ENCODE measurements around the gene NVL. TPM values are rescaled to one million over a fixed set of nuclear protein-coding genes. Genes with fewer than 3 reads are reported as not detected.
"Not testable (repeated sequence)": the region's sequence is repeated elsewhere in the genome, so short reads cannot be mapped to it uniquely, and the experiment has no call there.

The NVL gene
- total and polyA plus RNA-seq, 9 donors, result 17.3 to 26.4 (median 21.1) TPM

GRCh38 chr1:224312025-224312424, 17.9 kb downstream of the NVL start:
- peaks cover 32% of the 10 kb centered on the region for H3K36me3 ChIP-seq (ENCODE audit: control insufficient read depth, insufficient read depth, low read length)
- no peaks in the 10 kb centered on the region for H3K9me3 ChIP-seq (replicated peaks; ENCODE audit: control insufficient read depth, low read depth, low read length)
- no peaks in the 10 kb centered on the region for H3K4me1 ChIP-seq (ENCODE audit: control insufficient read depth, insufficient read depth, low read length)
- H3K27me3 ChIP-seq (ENCODE audit: control insufficient read depth, insufficient read depth, low read length), result no peaks in the 10 kb centered on the region
- no peak overlapping the region for H3K27ac ChIP-seq (ENCODE audit: low read length)
- no CpG with 5 or more reads among the region's 2 CpGs for WGBS (ENCODE audit: insufficient coverage)
- no peak for DNase-seq
- no peak overlapping the region for H3K4me3 ChIP-seq (ENCODE audit: low read length)

DNA sequence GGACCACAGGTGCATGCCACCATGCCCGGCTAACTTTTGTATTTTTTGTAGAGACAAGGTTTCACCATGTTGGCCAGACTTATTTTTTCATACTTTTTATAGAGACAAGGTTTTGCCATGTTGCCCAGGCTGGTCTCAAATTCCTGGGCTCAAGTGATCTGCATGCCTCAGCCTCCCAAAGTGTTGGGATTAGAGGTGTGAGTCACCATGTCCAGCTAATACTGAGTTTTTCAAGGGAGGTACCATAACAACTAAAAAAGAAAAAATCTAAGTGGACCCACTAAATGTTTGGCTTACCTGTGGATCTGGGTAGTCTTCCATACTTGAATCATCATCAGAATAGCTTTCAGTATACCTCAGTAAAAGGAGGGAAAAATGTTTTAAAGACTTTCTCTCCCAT, 18.5 kb downstream of the NVL start:
- not testable (repeated sequence) for H3K27ac ChIP-seq (ENCODE audit: low read length); DNase-seq; H3K27me3 ChIP-seq (ENCODE audit: control insufficient read depth, insufficient read depth, low read length); H3K4me1 ChIP-seq (ENCODE audit: control insufficient read depth, insufficient read depth, low read length); H3K4me3 ChIP-seq (ENCODE audit: low read length); H3K9me3 ChIP-seq (replicated peaks; ENCODE audit: control insufficient read depth, low read depth, low read length)
- WGBS (ENCODE audit: insufficient coverage), result no CpG with 5 or more reads among the region's 1 CpG
- H3K36me3 ChIP-seq (ENCODE audit: control insufficient read depth, insufficient read depth, low read length), result peaks cover 33% of the 10 kb centered on the region

- Histone ChIP-seq H3K4me3 (ENCODE audit: low read length) (no peak overlapping the region), H3K27me3 (ENCODE audit: control insufficient read depth, insufficient read depth, low read length) (no peaks in the 10 kb centered on the region), H3K9me3 (replicated peaks; ENCODE audit: control insufficient read depth, low read depth, low read length) (no peaks in the 10 kb centered on the region), H3K36me3 (ENCODE audit: control insufficient read depth, insufficient read depth, low read length) (peaks cover 49% of the 10 kb centered on the region), H3K27ac (ENCODE audit: low read length) (no peak overlapping the region), H3K4me1 (ENCODE audit: control insufficient read depth, insufficient read depth, low read length) (no peaks in the 10 kb centered on the region)
- no peak for DNase-seq
- 100% methylated on average over 1 of the region's 3 CpGs for WGBS (ENCODE audit: insufficient coverage)
Measured at GRCh38 chr1:224308064-224308463, 21.9 kb downstream of the NVL start.

GRCh38 chr1:224304767-224305166, 25.2 kb downstream of the NVL start:
- H3K36me3 ChIP-seq (ENCODE audit: control insufficient read depth, insufficient read depth, low read length), result peaks cover 59% of the 10 kb centered on the region
- no CpG with 5 or more reads among the region's 2 CpGs for WGBS (ENCODE audit: insufficient coverage)

DNA sequence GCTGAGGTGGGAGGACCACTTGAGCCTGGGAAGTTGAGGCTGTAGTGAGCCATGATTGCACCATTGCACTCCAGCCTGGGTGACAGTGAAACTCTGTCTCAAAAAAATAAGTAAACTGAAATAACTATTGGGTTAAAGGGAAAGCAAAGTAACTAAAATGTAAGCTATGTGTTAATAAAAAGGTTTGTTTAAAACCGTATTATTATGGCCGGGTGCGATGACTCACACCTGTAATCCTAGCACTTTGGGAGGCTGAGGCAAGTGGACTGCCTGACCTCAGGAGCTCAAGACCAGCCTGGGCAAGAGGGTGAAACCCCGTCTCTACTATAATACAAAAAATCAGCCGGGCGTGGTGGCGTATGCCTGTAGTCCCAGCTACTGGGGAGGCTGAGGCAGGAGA, 27.0 kb downstream of the NVL start:
- no peak for DNase-seq
- Histone ChIP-seq H3K4me1 (ENCODE audit: control insufficient read depth, insufficient read depth, low read length) (no peaks in the 10 kb centered on the region), H3K27me3 (ENCODE audit: control insufficient read depth, insufficient read depth, low read length) (no peaks in the 10 kb centered on the region), H3K36me3 (ENCODE audit: control insufficient read depth, insufficient read depth, low read length) (peaks cover 56% of the 10 kb centered on the region), H3K9me3 (replicated peaks; ENCODE audit: control insufficient read depth, low read depth, low read length) (no peaks in the 10 kb centered on the region), H3K4me3 (ENCODE audit: low read length) (no peak overlapping the region), H3K27ac (ENCODE audit: low read length) (no peak overlapping the region)
- WGBS (ENCODE audit: insufficient coverage), result 100% methylated on average over 3 of the region's 7 CpGs

More at GRCh38 chr1:224304767-224305166, 25.2 kb downstream of the NVL start:
- no peak for DNase-seq
- H3K4me1 ChIP-seq (ENCODE audit: control insufficient read depth, insufficient read depth, low read length), result no peaks in the 10 kb centered on the region
- H3K27ac ChIP-seq (ENCODE audit: low read length), result no peak overlapping the region
- H3K4me3 ChIP-seq (ENCODE audit: low read length), result no peak overlapping the region
- H3K9me3 ChIP-seq (replicated peaks; ENCODE audit: control insufficient read depth, low read depth, low read length), result no peaks in the 10 kb centered on the region
- H3K27me3 ChIP-seq (ENCODE audit: control insufficient read depth, insufficient read depth, low read length), result no peaks in the 10 kb centered on the region

DNA sequence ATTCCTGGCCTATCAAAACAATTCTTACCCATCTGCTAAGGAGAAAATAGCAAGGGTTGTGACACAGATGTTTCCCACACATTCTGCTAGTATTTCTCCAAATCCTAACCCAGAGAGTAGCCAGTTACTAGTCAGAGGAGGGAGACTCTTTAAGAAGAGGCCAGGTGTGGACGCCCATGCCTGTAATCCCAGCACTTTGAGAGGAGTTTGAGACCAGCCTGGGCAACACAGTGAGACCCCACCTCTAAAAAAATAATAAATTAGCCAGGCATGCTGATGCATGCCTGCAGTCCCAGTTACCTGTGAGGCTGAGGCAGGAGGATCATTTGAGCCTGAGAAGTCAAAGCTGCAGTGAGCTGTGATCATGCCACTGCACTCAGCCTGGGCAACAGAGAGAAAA, 28.6 kb downstream of the NVL start:
- H3K4me3 ChIP-seq (ENCODE audit: low read length), result no peak overlapping the region
- no CpG with 5 or more reads among the region's 1 CpG for WGBS (ENCODE audit: insufficient coverage)
- peaks cover 43% of the 10 kb centered on the region for H3K36me3 ChIP-seq (ENCODE audit: control insufficient read depth, insufficient read depth, low read length)

GRCh38 chr1:224300346-224300745, 29.6 kb downstream of the NVL start:
- DNase-seq, result no peak
- Histone ChIP-seq H3K27ac (ENCODE audit: low read length) (no peak overlapping the region), H3K36me3 (ENCODE audit: control insufficient read depth, insufficient read depth, low read length) (peaks cover 46% of the 10 kb centered on the region), H3K27me3 (ENCODE audit: control insufficient read depth, insufficient read depth, low read length) (no peaks in the 10 kb centered on the region), H3K4me3 (ENCODE audit: low read length) (no peak overlapping the region), H3K4me1 (ENCODE audit: control insufficient read depth, insufficient read depth, low read length) (no peaks in the 10 kb centered on the region), H3K9me3 (replicated peaks; ENCODE audit: control insufficient read depth, low read depth, low read length) (no peaks in the 10 kb centered on the region)
- 84% methylated on average over 2 of the region's 2 CpGs for WGBS (ENCODE audit: insufficient coverage)

More for the DNA sequence above, 28.6 kb downstream of the NVL start:
- no peak for DNase-seq
- Histone ChIP-seq H3K27ac (ENCODE audit: low read length) (no peak overlapping the region), H3K4me1 (ENCODE audit: control insufficient read depth, insufficient read depth, low read length) (no peaks in the 10 kb centered on the region), H3K9me3 (replicated peaks; ENCODE audit: control insufficient read depth, low read depth, low read length) (no peaks in the 10 kb centered on the region), H3K27me3 (ENCODE audit: control insufficient read depth, insufficient read depth, low read length) (no peaks in the 10 kb centered on the region)

- Histone ChIP-seq H3K27me3 (ENCODE audit: control insufficient read depth, insufficient read depth, low read length) (no peaks in the 10 kb centered on the region), H3K9me3 (replicated peaks; ENCODE audit: control insufficient read depth, low read depth, low read length) (no peaks in the 10 kb centered on the region), H3K4me3 (ENCODE audit: low read length) (no peak overlapping the region), H3K36me3 (ENCODE audit: control insufficient read depth, insufficient read depth, low read length) (peaks cover 51% of the 10 kb centered on the region), H3K27ac (ENCODE audit: low read length) (no peak overlapping the region), H3K4me1 (ENCODE audit: control insufficient read depth, insufficient read depth, low read length) (no peaks in the 10 kb centered on the region)
- DNase-seq, result no peak
- WGBS (ENCODE audit: insufficient coverage), result 88% methylated on average over 3 of the region's 8 CpGs
Measured at GRCh38 chr1:224298346-224299330, 31.3 kb downstream of the NVL start.

GRCh38 chr1:224294775-224295174, 35.2 kb downstream of the NVL start:
- Histone ChIP-seq H3K27ac (ENCODE audit: low read length) (no peak overlapping the region), H3K4me3 (ENCODE audit: low read length) (no peak overlapping the region), H3K27me3 (ENCODE audit: control insufficient read depth, insufficient read depth, low read length) (no peaks in the 10 kb centered on the region), H3K9me3 (replicated peaks; ENCODE audit: control insufficient read depth, low read depth, low read length) (no peaks in the 10 kb centered on the region), H3K4me1 (ENCODE audit: control insufficient read depth, insufficient read depth, low read length) (no peaks in the 10 kb centered on the region), H3K36me3 (ENCODE audit: control insufficient read depth, insufficient read depth, low read length) (peaks cover 44% of the 10 kb centered on the region)
- DNase-seq, result no peak
- WGBS (ENCODE audit: insufficient coverage), result no CpG with 5 or more reads among the region's 1 CpG

GRCh38 chr1:224292419-224292818, 37.6 kb downstream of the NVL start:
- H3K9me3 ChIP-seq (replicated peaks; ENCODE audit: control insufficient read depth, low read depth, low read length), result no peaks in the 10 kb centered on the region
- no peak overlapping the region for H3K4me3 ChIP-seq (ENCODE audit: low read length)
- no peaks in the 10 kb centered on the region for H3K4me1 ChIP-seq (ENCODE audit: control insufficient read depth, insufficient read depth, low read length)
- WGBS (ENCODE audit: insufficient coverage), result 97% methylated on average over 3 of the region's 3 CpGs
- no peaks in the 10 kb centered on the region for H3K27me3 ChIP-seq (ENCODE audit: control insufficient read depth, insufficient read depth, low read length)
- no peak for DNase-seq
- H3K36me3 ChIP-seq (ENCODE audit: control insufficient read depth, insufficient read depth, low read length), result peaks cover 48% of the 10 kb centered on the region
- no peak overlapping the region for H3K27ac ChIP-seq (ENCODE audit: low read length)

Data from muscle of leg (tissue), 11 donors.